ENCODE results near the gene SYNGR4. TPM values are rescaled to one million over a fixed set of nuclear protein-coding genes. Genes with fewer than 3 reads are reported as not detected.
A peak's percentile ranks its signal among the peaks of the same experiment; 100 is the strongest.

SYNGR4 gene
- total and polyA plus RNA-seq, 7 donors = 0.04 TPM; not detected in 6

DNA sequence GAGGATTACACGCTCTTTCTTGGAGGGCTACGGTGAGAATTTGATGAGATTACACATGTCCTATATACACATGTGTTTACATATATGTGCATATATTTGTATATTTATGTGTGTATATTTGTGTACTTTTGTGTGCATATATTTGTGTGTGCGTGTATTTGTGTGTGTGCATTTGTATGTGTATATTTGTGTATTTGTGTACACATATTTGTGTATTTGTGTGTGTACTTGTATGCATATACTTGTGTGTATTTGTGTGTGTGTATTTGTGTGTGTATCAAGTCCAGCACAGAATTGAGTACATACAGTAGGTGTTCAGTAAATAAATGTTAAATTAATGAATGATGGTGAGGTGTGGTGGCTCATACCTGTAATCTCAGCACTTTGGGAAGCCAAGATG lies 2.3 kb upstream of the SYNGR4 start:
- H3K4me3 ChIP-seq = no peak overlapping the region
- ATAC-seq (no peak), DNase-seq (no peak)
- 95 to 97% (median 96%) methylated on average over 3 of the region's 3 CpGs for WGBS, 3 donors
- intact Hi-C loops (cut with DNase I) = no loop called here
- H3K27me3 ChIP-seq (ENCODE audit: insufficient read depth in 3 of 3, low read length in 2 of 3) = no peaks in the 10 kb centered on the region
- TF ChIP-seq, protein P1, sequence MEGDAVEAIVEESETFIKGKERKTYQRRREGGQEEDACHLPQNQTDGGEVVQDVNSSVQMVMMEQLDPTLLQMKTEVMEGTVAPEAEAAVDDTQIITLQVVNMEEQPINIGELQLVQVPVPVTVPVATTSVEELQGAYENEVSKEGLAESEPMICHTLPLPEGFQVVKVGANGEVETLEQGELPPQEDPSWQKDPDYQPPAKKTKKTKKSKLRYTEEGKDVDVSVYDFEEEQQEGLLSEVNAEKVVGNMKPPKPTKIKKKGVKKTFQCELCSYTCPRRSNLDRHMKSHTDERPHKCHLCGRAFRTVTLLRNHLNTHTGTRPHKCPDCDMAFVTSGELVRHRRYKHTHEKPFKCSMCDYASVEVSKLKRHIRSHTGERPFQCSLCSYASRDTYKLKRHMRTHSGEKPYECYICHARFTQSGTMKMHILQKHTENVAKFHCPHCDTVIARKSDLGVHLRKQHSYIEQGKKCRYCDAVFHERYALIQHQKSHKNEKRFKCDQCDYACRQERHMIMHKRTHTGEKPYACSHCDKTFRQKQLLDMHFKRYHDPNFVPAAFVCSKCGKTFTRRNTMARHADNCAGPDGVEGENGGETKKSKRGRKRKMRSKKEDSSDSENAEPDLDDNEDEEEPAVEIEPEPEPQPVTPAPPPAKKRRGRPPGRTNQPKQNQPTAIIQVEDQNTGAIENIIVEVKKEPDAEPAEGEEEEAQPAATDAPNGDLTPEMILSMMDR (IDR thresholded peaks at IDR 0.05) = no peak
- H3K9me3 ChIP-seq = no peaks in the 10 kb centered on the region
- H3K36me3 ChIP-seq (ENCODE audit: insufficient read depth in 1 of 2, low read depth in 1 of 2) = peaks cover 0 to 17% of the 10 kb centered on the region in 2 donors
- H3K27ac ChIP-seq = no peak overlapping the region
- H3K4me1 ChIP-seq = peaks cover 4% of the 10 kb centered on the region

DNA sequence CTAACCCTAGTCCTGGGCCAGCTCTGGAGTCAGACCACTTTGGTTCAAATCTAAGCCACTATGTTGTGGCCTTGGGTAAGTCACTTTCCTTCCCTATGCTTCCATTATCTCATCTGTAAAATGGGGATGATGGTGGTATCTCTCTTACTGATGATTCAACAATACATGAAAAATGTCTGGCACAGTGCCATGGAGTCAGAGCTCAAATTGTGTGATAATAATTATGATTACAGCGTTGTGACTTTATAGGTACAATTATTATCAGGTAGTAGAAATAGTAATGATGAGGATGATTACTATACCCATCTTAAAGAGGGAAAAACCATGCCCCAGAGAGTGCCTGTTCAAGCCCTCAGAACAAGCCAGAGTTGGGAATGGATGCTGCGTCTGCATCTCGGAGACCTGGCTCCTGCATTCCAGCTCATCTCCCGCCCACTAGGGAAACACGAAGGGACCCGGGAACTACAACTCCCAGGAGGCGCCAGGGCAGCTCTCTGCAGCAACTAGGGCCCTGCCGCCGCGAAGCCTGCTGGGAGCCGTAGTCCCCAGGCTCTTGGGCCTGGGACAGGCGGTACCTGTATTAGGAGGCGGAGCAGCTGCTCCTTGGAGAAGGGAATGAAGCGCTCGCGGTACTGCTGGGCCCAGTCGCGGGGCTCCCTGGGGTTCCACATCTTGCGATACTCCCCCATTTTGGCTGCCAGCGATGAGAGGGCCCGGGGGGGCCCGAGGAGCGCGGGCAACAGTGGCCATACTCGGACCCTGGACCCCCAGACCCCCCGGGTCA lies 1.3 kb upstream of the SYNGR4 start:
- peak; percentile 95 to 97 for DNase-seq
- Histone ChIP-seq H3K9me3 (no peaks in the 10 kb centered on the region), H3K27me3 (ENCODE audit: insufficient read depth in 3 of 3, low read length in 2 of 3) (no peaks in the 10 kb centered on the region), H3K36me3 (ENCODE audit: insufficient read depth in 1 of 2, low read depth in 1 of 2) (peaks cover 0 to 17% of the 10 kb centered on the region in 2 donors), H3K4me1 (peaks cover 4% of the 10 kb centered on the region), H3K27ac (peak overlapping the region; percentile 92), H3K4me3 (peak overlapping the region; percentile 80)
- TF ChIP-seq, protein P1 (IDR thresholded peaks at IDR 0.05) = no peak
- intact Hi-C loops (cut with DNase I) = no loop called here
- WGBS, 3 donors = 3 to 4% (median 3%) methylated on average over 26 of the region's 26 CpGs
- peak; percentile 87 to 92 (median 90) for ATAC-seq

DNA sequence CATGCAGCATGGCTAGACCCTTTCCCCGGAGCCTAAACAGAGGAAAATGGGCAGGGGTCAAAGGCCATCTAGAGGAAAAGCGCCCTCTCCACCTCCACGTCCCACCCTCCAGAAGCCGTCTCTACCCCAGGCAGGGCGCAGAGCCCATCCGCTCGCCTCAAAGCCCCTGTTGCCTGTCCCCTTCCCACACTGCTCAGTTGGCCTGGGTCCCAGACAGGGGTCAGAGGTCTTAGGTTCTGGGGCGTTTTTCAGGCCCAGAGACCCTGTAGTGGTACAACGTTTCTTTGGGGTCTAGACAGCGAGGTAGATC lies 712 bp upstream of the SYNGR4 start:
- Histone ChIP-seq H3K4me3 (peak overlapping the region; percentile 80), H3K27ac (peak overlapping the region; percentile 92), H3K27me3 (ENCODE audit: insufficient read depth in 3 of 3, low read length in 2 of 3) (no peaks in the 10 kb centered on the region), H3K9me3 (no peaks in the 10 kb centered on the region), H3K4me1 (peaks cover 4% of the 10 kb centered on the region), H3K36me3 (ENCODE audit: insufficient read depth in 1 of 2, low read depth in 1 of 2) (peaks cover 0 to 17% of the 10 kb centered on the region in 2 donors)
- intact Hi-C loops (cut with DNase I) = no loop called here
- TF ChIP-seq, protein P1 (IDR thresholded peaks at IDR 0.05) = no peak
- DNase-seq (no peak), ATAC-seq (peak; percentile 13 to 26 (median 20))
- 1% methylated on average over 10 of the region's 10 CpGs for WGBS, 3 donors

DNA sequence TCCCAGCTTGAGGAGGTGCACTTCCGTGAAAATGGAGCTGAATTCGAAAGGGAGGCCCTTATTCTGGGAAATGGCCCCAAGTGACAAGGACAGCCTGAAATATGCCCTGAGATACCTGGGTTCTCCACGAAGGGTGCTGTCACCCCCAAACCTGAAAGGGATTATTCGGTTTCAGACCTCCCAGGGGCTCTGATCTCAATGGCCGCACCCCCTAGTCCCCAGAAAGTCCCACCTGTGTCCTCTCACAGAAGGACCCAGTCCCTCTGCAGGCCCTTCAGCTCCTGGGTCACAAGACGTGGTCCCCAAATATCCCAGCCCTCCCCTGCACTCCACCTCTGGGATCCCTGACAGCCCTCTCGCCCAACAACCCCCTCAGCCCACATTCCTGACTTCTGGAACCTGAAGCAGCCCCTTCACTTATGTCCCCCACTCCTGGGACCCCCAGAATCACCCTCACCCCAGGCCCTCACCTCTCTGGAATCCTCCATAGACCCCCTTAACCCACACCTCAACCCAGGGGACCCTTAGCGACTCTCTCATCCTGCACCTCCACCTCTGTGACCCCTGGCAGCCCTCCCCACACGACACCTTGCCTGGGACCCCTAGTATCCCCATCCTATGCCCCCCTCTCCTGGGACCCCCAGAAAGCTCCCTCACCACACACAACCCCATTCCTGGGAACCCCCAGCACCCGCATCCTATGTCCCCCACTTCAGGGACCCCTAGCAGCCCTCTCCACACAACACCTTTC lies 606 bp downstream of the SYNGR4 start:
- Histone ChIP-seq H3K27ac (peak overlapping the region; percentile 92), H3K9me3 (no peaks in the 10 kb centered on the region), H3K4me1 (peaks cover 4% of the 10 kb centered on the region), H3K4me3 (peak overlapping the region; percentile 80), H3K27me3 (ENCODE audit: insufficient read depth in 3 of 3, low read length in 2 of 3) (no peaks in the 10 kb centered on the region), H3K36me3 (ENCODE audit: insufficient read depth in 1 of 2, low read depth in 1 of 2) (peaks cover 0 to 15% of the 10 kb centered on the region in 2 donors)
- TF ChIP-seq, protein P1 (IDR thresholded peaks at IDR 0.05) = no peak
- intact Hi-C loops (cut with DNase I) = loop anchor here in 1 of 2 donors (2.0 kb wide), 1 partner anchor 26 kb away; the partner anchor contains the start of gene KDELR1
- DNase-seq = peak in 1 of 2 donors; percentile 22
- 61 to 70% (median 68%) methylated on average over 7 to 10 of the region's 10 CpGs for WGBS, 3 donors
- ATAC-seq = no peak
